HG03558 (cell line): ENCODE measurements around the gene KRT8.

Source experiments
- ATAC-seq: cut with Tn5 transposase; IDR thresholded peaks from one replicate; pipeline ENCODE4 v1.9.1; 2021; ENCODE audit warnings: moderate number of reproducible peaks; ENCODE audit not compliant: unreplicated experiment; ENCODE audit errors: extremely low read depth

KRT8 gene

GRCh38 chr12:52926596-52927234 lies 21.8 kb upstream of the KRT8 start:
- no peak for ATAC-seq

GRCh38 chr12:52925717-52926595 lies 21.1 kb upstream of the KRT8 start:
- ATAC-seq: no peak

- ATAC-seq: no peak
Measured at GRCh38 chr12:52924764-52925716, 20.2 kb upstream of the KRT8 start.

GRCh38 chr12:52921488-52922165 lies 16.8 kb upstream of the KRT8 start:
- no peak for ATAC-seq

- ATAC-seq: no peak
Measured at GRCh38 chr12:52920937-52921336, 16.1 kb upstream of the KRT8 start.

GRCh38 chr12:52918784-52919183 lies 13.9 kb upstream of the KRT8 start:
- no peak for ATAC-seq

GRCh38 chr12:52918351-52918750 lies 13.5 kb upstream of the KRT8 start:
- no peak for ATAC-seq

GRCh38 chr12:52917800-52918199 lies 12.9 kb upstream of the KRT8 start:
- ATAC-seq: no peak

GRCh38 chr12:52916216-52916615 lies 11.3 kb upstream of the KRT8 start:
- ATAC-seq: no peak

- ATAC-seq: no peak
Measured at GRCh38 chr12:52915637-52916036, 10.8 kb upstream of the KRT8 start.

- ATAC-seq: no peak
Measured at GRCh38 chr12:52914576-52915121, 9.8 kb upstream of the KRT8 start.

GRCh38 chr12:52913431-52913821 lies 8.6 kb upstream of the KRT8 start:
- ATAC-seq: no peak

- ATAC-seq: no peak
Measured at GRCh38 chr12:52912711-52913430, 8.0 kb upstream of the KRT8 start.

GRCh38 chr12:52910248-52910883 lies 5.5 kb upstream of the KRT8 start:
- ATAC-seq: no peak

- ATAC-seq: no peak
Measured at GRCh38 chr12:52909796-52910195, 4.9 kb upstream of the KRT8 start.

- ATAC-seq: no peak
Measured at GRCh38 chr12:52909331-52909730, 4.5 kb upstream of the KRT8 start.

- no peak for ATAC-seq
Measured at GRCh38 chr12:52907092-52907810, 2.4 kb upstream of the KRT8 start.

- no peak for ATAC-seq
Measured at GRCh38 chr12:52906191-52906601, 1.3 kb upstream of the KRT8 start.
